ENCODE results near the gene RALGPS1. TPM values are rescaled to one million over a fixed set of nuclear protein-coding genes. Genes with fewer than 3 reads are reported as not detected.

RALGPS1 gene
- total RNA-seq, 4 donors from 2014 or later, result 27.3 to 42.1 (median 39.1) TPM

GRCh38 chr9:127233550-127233949, 319.0 kb downstream of the RALGPS1 start:
- Histone ChIP-seq H3K27me3 (no peaks in the 10 kb centered on the region), H3K4me3 (replicated peaks in 1 of 3) (no peak overlapping the region), H3K36me3 (no peaks in the 10 kb centered on the region), H3K4me1 (no peaks in the 10 kb centered on the region), H3K27ac (no peak overlapping the region), H3K9me3 (no peaks in the 10 kb centered on the region)
- DNase-seq, result no peak
- intact Hi-C loops (cut with DNase I), result no loop called here
- no peak for TF ChIP-seq POLR2A (IDR thresholded peaks at IDR 0.05)
- no peak for TF ChIP-seq CTCF (IDR thresholded peaks at IDR 0.05)
- 77 to 84% methylated on average over 4 of the region's 4 CpGs for WGBS, 2 donors

- Histone ChIP-seq H3K36me3 (no peaks in the 10 kb centered on the region), H3K4me1 (no peaks in the 10 kb centered on the region), H3K9me3 (no peaks in the 10 kb centered on the region), H3K4me3 (replicated peaks in 1 of 3) (no peak overlapping the region), H3K27me3 (no peaks in the 10 kb centered on the region), H3K27ac (no peak overlapping the region)
- intact Hi-C loops (cut with DNase I), result no loop called here
- DNase-seq, result no peak
- 81 to 92% methylated on average over 1 of the region's 1 CpG for WGBS, 2 donors
- no peak for TF ChIP-seq CTCF (IDR thresholded peaks at IDR 0.05)
- no peak for TF ChIP-seq POLR2A (IDR thresholded peaks at IDR 0.05)
Measured at GRCh38 chr9:127233989-127234388, 319.4 kb downstream of the RALGPS1 start.

GRCh38 chr9:127237801-127238200, 323.2 kb downstream of the RALGPS1 start:
- Histone ChIP-seq H3K4me1 (no peaks in the 10 kb centered on the region), H3K9me3 (no peaks in the 10 kb centered on the region), H3K4me3 (replicated peaks in 1 of 3) (no peak overlapping the region), H3K27ac (no peak overlapping the region), H3K27me3 (no peaks in the 10 kb centered on the region), H3K36me3 (no peaks in the 10 kb centered on the region)
- TF ChIP-seq POLR2A (IDR thresholded peaks at IDR 0.05), result no peak
- TF ChIP-seq CTCF (IDR thresholded peaks at IDR 0.05), result no peak
- WGBS, 2 donors, result 87 to 94% methylated on average over 3 to 4 of the region's 4 CpGs
- no peak for DNase-seq
- intact Hi-C loops (cut with DNase I), result no loop called here

DNA sequence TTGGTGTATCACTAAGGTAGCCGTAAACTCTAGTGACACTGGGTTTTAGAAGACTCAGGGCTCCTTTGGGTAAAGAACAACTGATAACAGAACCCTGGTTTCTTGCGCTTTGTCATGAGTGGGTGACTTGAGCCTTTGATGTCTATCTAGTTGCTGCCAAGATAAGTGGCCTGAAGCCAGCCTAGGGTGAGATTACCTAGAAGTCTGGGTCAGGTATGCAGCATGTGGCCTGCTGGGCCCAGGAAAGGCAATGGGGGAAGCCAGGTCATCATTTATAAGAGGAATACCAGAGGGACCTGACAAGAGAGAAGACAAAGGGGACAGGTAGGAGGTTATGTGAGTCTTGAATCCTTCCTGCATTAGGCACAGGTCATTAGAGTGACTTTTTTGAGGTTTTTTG, 326.8 kb downstream of the RALGPS1 start:
- Histone ChIP-seq H3K4me1 (peaks cover 0 to 6% of the 10 kb centered on the region in 2 donors), H3K4me3 (replicated peaks in 1 of 3) (no peak overlapping the region), H3K36me3 (no peaks in the 10 kb centered on the region), H3K9me3 (no peaks in the 10 kb centered on the region), H3K27me3 (no peaks in the 10 kb centered on the region), H3K27ac (no peak overlapping the region)
- 93 to 94% methylated on average over 2 of the region's 2 CpGs for WGBS, 2 donors
- no peak for DNase-seq
- intact Hi-C loops (cut with DNase I), result loop anchor here (10.0 kb wide), 1 partner anchor 153 kb away; the partner anchor contains the start of gene SLC2A8
- TF ChIP-seq CTCF (IDR thresholded peaks at IDR 0.05), result no peak
- TF ChIP-seq POLR2A (IDR thresholded peaks at IDR 0.05), result no peak

GRCh38 chr9:127244609-127245601, 330.3 kb downstream of the RALGPS1 start:
- TF ChIP-seq CTCF (IDR thresholded peaks at IDR 0.05) (no peak), POLR2A (IDR thresholded peaks at IDR 0.05) (peak in 1 of 2 donors; percentile 80)
- intact Hi-C loops (cut with DNase I), result loop anchor here (10.0 kb wide), 1 partner anchor 150 kb away; the partner anchor contains the start of gene SLC2A8
- no peaks in the 10 kb centered on the region for H3K27me3 ChIP-seq
- H3K4me1 ChIP-seq, result peaks cover 0 to 6% of the 10 kb centered on the region in 2 donors
- H3K27ac ChIP-seq, result peak overlapping the region; percentile 49 to 68 (median 50)
- no peaks in the 10 kb centered on the region for H3K9me3 ChIP-seq
- DNase-seq, result peak; percentile 99
- H3K4me3 ChIP-seq (replicated peaks in 1 of 3), result peak overlapping the region; percentile 39 to 51 (median 44)
- H3K36me3 ChIP-seq, result no peaks in the 10 kb centered on the region
- 11 to 12% methylated on average over 37 to 46 of the region's 53 CpGs for WGBS, 2 donors
